Measurements from ENCODE around the gene PHGDH.

PHGDH gene

GRCh38 chr1:119774746-119775490 lies 63.2 kb downstream of the PHGDH start:
- no peak for TF ChIP-seq CTCF (IDR thresholded peaks at IDR 0.05; ENCODE audit: low read depth, low read length)
- no peak for DNase-seq (ENCODE audit: low read depth in 2 of 2)

GRCh38 chr1:119778359-119778758 lies 66.6 kb downstream of the PHGDH start:
- no peak for TF ChIP-seq CTCF (IDR thresholded peaks at IDR 0.05; ENCODE audit: low read depth, low read length)
- no peak overlapping the region for H3K4me3 ChIP-seq (replicated peaks in 1 of 2; ENCODE audit: low read depth in 2 of 2, low read length in 2 of 2)
- no peak for DNase-seq (ENCODE audit: low read depth in 2 of 2)

More at GRCh38 chr1:119774746-119775490, 63.2 kb downstream of the PHGDH start:
- no peak overlapping the region for H3K4me3 ChIP-seq (replicated peaks in 1 of 2; ENCODE audit: low read depth in 2 of 2, low read length in 2 of 2)

- no peak for TF ChIP-seq CTCF (IDR thresholded peaks at IDR 0.05; ENCODE audit: low read depth, low read length)
- H3K4me3 ChIP-seq (replicated peaks in 1 of 2; ENCODE audit: low read depth in 2 of 2, low read length in 2 of 2), result no peak overlapping the region
- no peak for DNase-seq (ENCODE audit: low read depth in 2 of 2)
These were observed 67.3 kb downstream of the PHGDH start for GRCh38 chr1:119778886-119779560.

GRCh38 chr1:119779869-119780356 lies 68.2 kb downstream of the PHGDH start:
- DNase-seq (ENCODE audit: low read depth in 2 of 2), result peak; percentile 6 to 69
- no peak overlapping the region for H3K4me3 ChIP-seq (replicated peaks in 1 of 2; ENCODE audit: low read depth in 2 of 2, low read length in 2 of 2)

GRCh38 chr1:119781434-119782210 lies 69.9 kb downstream of the PHGDH start:
- no peak overlapping the region for H3K4me3 ChIP-seq (replicated peaks in 1 of 2; ENCODE audit: low read depth in 2 of 2, low read length in 2 of 2)
- TF ChIP-seq CTCF (IDR thresholded peaks at IDR 0.05; ENCODE audit: low read depth, low read length), result no peak
- DNase-seq (ENCODE audit: low read depth in 2 of 2), result no peak

More at GRCh38 chr1:119779869-119780356, 68.2 kb downstream of the PHGDH start:
- TF ChIP-seq CTCF (IDR thresholded peaks at IDR 0.05; ENCODE audit: low read depth, low read length), result no peak

GRCh38 chr1:119782631-119783325 lies 71.0 kb downstream of the PHGDH start:
- TF ChIP-seq CTCF (IDR thresholded peaks at IDR 0.05; ENCODE audit: low read depth, low read length), result no peak
- no peak for DNase-seq (ENCODE audit: low read depth in 2 of 2)
- no peak overlapping the region for H3K4me3 ChIP-seq (replicated peaks in 1 of 2; ENCODE audit: low read depth in 2 of 2, low read length in 2 of 2)

Data from cardiac fibroblast (primary cell).